Measurements from ENCODE around the gene ZFR.
A peak's percentile ranks its signal among the peaks of the same experiment; 100 is the strongest.
"Not testable (repeated sequence)": the region's sequence is repeated elsewhere in the genome, so short reads cannot be mapped to it uniquely, and the experiment has no call there.

ZFR gene

GRCh38 chr5:32450952-32451351 lies 6.4 kb upstream of the ZFR start:
- DNase-seq (ENCODE audit: low read depth) = no peak

DNA sequence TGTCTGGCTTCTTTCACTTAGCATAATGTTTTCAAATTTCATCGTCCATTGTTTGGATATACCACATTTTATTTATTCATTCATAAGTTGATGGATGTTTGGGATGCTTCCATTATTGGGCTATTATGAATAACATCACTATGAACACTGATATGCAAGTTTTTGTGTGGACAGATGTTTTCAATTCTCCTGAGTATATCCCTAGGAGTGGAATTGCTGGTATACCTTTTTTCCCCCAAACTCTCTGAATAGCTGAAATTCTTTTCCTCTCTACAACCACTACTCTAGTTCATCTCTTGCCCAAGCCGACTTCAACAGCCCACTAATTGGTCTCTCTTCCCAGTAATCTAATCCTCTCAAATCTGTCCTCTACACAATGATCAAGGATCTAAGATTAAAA lies 4.7 kb upstream of the ZFR start:
- no peak for DNase-seq (ENCODE audit: low read depth)

- DNase-seq (ENCODE audit: low read depth) = no peak
Measured at GRCh38 chr5:32446630-32447029, 2.1 kb upstream of the ZFR start.

DNA sequence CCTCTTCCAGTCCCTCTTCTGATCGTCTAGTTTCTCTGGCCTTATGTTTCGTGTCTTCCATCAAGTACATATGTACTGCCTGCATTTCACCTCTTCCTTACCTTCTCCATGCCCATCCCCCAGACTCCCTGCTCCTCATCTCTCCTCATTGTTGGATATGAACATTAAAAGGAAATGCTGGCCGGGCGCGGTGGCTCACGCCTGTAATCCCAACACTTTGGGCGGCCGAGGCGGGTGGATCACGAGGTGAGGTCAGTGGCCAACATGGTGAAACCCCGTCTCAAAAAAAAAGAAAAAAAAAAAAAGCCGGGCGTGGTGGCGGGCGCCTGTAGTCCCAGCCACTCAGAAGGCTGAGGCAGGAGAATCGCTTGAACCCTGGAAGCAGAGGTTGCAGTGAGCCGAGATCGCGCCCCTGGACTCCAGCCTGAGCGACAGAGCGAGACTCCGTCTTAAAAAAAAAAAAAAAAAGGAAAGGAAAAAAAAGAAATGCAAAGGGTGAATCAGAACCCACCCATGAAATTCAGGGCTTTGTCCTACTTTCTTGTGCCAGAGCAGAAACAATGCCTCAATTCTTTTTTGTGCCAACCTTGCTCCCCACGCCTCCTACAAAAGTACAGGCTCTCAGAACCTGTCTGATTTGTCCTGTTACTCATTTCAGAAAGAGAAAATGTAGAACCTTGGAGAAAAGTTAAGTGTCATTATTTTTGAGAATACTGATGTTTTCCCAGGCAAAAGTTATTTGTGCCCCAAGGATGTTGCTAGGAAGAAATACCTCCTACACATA lies 1.5 kb upstream of the ZFR start:
- DNase-seq (ENCODE audit: low read depth) = no peak

- no peak for DNase-seq (ENCODE audit: low read depth)
Measured at GRCh38 chr5:32445287-32445758, 783 bp upstream of the ZFR start.

GRCh38 chr5:32443541-32444430 lies 754 bp downstream of the ZFR start:
- peak; percentile 36 for DNase-seq (ENCODE audit: low read depth)

GRCh38 chr5:32443145-32443540 lies 1.4 kb downstream of the ZFR start:
- peak; percentile 19 for DNase-seq (ENCODE audit: low read depth)

DNA sequence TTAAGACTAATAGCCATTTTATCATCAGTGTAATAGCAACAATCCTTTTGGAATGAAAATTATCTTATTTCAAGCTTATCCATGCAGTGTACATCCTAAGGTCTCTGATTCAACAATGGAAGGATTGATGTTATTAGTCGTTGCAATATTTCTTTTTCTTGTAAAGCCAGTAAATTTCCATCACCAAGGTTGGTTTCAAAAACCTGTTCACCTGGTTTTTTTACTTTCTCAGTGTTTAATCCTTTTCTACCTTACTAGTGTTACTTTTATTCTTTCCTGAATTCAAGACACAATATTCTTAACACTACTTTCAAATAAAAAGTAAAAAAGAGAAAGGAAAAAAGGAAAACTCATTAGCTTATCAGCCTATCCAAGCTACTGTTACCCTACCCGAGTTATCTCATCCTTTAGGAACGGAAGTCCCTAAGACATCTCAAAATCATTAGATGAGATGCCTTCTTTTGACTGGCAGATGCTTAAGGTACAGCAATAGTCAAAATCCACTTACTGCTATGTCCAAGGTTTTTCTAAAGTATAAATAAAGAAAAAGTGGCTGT lies 5.4 kb downstream of the ZFR start:
- DNase-seq (ENCODE audit: low read depth) = no peak

DNA sequence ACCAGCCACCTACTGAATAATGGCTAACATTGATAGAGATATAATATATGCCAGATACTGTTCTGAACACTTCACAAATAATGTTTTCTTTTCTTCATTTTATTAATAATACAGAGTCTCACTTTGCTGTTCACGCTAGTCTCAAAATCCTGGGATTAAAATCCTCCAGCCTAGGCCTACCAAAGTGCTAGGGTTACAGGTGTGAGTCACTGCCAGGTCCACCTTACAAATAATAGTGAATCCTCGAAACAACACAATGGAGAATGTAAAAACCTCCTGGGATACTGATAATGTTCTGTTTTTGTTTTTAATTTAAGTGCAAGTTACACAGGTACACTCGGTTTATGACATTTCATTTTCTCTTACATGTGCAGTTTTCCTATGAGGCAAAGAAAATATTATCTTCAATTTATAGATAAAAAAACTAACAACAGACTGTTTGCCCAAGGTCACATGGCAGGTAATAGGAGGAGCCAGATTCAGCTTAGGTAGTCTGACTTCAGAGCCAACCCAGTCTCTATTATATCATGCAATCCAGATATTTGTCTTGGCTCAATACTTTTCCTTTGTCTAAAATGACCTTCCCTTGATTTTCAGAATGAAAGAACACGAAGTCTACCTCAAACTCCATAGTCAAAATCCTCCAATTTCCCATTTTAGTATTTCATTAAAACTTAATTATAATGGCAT lies 7.8 kb downstream of the ZFR start:
- DNase-seq (ENCODE audit: low read depth) = no peak

DNA sequence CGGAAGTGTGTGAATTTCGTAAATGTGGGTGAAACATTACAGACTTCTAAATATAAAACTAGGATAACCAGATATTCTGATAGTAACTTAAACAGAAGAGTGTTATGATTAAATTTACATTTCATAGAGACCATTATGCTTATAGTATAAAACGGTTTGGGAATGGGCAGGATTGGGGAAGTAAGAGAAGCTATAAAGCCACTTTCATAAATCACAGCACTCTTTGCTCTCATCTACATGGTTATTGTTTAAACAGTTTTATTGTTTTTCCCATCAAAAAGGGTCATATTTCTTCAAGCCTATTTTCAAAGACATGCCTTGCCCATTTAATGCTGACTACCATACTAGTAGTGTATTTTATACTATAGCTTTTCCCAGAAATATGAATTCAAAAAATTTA lies 9.2 kb downstream of the ZFR start:
- DNase-seq (ENCODE audit: low read depth) = no peak

GRCh38 chr5:32434221-32434620 lies 10.3 kb downstream of the ZFR start:
- no peak for DNase-seq (ENCODE audit: low read depth)

DNA sequence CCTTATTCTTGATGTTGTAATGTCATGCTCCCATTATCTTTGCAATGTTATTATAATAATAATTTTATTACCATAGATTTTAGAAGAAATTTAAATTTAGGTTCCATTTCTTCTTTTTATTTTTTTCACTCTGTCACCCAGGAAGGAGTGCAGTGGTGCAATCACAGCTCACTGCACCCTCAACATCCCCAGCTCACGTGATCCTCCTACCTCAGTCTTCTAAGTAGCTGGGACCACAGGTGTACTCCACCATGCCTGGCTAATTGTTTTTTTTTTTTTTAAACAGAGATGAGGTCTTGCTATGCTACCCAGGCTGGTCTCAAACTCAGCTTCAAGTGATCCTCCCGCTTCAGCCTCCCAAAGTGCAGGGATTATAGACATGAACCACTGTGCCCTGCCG lies 11.9 kb downstream of the ZFR start:
- DNase-seq (ENCODE audit: low read depth) = no peak

GRCh38 chr5:32430825-32431224 lies 13.7 kb downstream of the ZFR start:
- not testable (repeated sequence) for DNase-seq (ENCODE audit: low read depth)

GRCh38 chr5:32428426-32428825 lies 16.1 kb downstream of the ZFR start:
- no peak for DNase-seq (ENCODE audit: low read depth)

DNA sequence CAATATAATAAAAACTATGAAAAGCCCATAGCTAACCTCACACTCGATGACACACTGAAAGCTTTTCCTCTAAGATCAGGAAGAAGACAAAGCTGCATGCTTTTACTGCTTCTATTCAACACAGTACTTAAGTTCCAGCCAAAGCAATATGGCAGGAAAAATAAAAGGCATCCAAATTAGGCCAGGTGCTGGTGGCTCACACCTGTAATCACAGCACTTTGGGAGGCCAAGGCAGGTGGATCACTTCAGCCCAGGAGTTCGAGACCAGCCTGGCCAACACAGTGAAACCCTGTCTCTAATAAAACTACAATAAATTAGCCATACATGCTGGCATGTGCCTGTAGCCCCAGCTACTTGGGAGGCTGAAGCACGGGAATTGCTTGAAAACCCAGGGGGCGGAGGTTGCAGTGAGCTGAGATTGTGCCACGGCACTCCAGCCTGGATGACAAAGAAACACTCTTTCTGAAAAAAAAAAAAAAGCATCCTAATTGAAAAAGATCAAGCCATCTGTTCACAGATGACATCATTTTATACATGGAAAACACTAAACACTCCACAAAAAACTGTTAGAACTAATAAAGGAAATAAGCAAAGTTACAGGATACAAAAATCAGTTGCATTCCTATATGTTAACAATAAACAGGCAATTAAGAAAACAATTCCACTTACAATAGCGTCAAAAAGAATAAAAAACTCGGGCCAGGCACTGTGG lies 17.9 kb downstream of the ZFR start:
- DNase-seq (ENCODE audit: low read depth) = no peak

GRCh38 chr5:32422697-32423096 lies 21.8 kb downstream of the ZFR start:
- no peak for DNase-seq (ENCODE audit: low read depth)

DNA sequence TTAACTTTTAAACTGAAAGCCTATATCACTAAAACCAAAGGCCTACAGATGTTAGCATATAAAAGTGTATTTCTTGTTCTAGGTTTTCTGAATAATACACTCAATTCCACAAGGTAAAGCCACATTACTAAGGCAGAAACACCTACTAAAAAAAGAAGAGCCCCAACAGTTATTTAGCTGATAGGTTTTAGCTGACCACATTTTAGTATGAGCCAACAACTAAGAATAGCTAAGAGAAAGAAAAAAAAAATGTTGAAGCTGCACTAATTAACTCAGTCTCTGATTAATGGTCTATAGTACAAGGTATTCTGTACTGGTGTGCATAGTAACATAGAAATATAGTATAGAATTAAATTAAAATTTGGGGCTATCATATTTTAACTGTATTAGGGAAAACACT lies 23.5 kb downstream of the ZFR start:
- no peak for DNase-seq (ENCODE audit: low read depth)

GRCh38 chr5:32420506-32420905 lies 24.0 kb downstream of the ZFR start:
- DNase-seq (ENCODE audit: low read depth) = peak; percentile 14

GRCh38 chr5:32419791-32420190 lies 24.7 kb downstream of the ZFR start:
- DNase-seq (ENCODE audit: low read depth) = no peak

DNA sequence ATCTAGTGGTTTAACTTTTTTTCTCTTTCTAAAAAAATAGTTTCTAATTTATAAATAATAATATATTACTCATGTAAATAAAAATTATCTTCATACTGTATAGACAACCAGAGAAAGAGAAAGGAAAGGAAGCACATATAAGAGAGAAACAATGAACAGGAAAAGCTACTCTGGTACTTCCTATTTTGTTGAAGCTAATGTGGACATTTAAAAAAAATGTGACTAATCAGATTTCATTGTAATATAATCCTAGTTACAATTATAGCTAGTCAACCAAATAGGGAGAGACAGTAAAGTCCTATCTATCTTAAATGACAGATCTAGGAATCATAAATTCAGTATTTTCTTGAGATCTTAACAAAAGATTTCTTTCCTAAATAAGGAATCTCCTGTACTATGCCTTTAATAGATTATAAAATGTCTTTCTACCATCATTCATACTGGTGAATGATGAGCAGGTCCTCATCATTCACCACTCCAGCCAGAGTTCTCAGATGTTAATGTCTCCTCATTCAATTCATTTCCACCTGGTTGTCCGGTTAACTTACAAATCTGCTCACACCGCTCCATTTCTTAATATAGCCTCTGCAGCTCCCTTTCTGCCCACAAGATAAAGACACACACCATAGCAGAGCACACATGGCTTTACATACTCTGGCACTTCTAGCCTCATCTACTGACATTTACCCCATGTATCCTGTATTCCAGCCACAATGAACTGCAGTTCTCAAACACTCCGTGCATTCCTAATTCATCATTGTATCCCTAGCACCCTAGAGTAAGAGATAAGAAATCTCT lies 30.9 kb downstream of the ZFR start:
- no peak for DNase-seq (ENCODE audit: low read depth)

GRCh38 chr5:32410630-32411029 lies 33.9 kb downstream of the ZFR start:
- no peak for DNase-seq (ENCODE audit: low read depth)
